ENCODE data around the gene NFYC. TPM values are rescaled to one million over a fixed set of nuclear protein-coding genes. Genes with fewer than 3 reads are reported as not detected.

NFYC gene
- total RNA-seq, 1 donor from 2014 or later: 49.7 TPM

DNA sequence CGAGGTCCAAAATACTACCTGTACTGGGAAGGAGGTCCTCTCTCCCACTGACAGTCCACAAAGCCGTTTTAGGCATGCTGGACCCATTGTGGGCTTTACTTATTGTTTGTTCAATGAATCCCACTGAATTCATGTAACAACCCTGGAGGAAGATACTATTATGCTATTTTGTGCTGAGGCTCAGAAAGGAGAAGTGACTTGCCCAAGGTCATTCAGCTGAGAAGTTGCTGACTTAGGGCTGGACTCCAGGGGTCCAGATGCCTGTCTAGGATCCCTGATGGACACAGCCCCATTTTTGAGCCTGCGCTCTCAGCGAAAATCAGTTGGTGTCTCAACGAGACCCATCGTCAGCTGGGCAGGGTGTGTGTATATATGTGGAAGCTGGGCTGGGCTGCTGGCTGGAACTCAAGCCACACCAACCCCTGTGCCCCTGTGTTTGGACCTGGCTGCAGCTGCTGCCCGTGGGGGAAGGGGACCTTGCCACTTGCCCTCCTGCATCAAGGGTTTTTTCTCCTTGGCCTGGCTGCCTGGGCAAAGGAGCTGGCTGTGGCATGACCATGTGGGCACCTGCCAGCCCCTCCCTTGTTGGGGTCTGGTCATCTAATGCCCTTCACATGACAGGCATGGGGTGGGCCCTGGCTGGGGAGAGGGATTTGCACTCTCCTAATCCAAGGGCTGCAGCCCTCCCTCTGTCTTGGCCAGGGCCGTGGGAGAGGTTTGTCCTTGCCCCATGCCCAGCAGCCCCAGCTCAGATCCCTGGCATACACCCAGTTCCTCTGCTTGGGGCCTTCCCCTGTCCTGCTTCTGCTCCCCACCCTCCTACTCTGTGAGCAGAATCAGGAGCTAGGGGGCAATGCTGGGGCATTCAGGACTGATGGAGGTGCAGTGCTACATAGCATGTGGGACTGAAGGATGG, 107.1 kb downstream of the NFYC start:
- Mint-ChIP-seq H3K4me1 (ENCODE audit: unreplicated experiment) (peaks cover 11% of the 10 kb centered on the region), H3K27me3 (ENCODE audit: unreplicated experiment) (peaks cover 10% of the 10 kb centered on the region)

DNA sequence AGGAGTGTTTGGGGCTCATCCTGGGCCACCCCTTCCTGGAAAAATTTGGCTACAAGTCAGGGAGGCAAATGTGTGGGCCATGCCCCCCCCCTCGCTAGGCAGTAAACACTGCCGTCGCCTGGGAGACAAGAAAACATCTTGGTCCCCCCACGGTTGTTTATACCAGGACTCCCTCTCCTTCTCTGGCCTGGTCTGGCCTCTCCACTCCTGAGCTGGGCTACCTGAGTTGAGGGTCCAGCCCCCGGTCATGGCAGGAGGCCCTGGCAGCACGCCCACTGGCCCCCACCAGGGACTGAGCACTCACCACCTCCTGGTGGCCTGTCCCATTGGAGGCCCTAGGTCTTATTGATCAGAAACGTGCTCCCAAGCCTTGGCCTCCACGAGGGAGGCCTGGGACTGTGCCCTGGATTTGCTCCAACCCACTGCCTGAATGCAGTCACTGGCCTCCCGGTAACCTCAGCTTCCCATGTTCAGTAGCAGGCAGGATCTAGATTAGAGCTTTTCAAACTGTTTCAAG, 107.9 kb downstream of the NFYC start:
- H3K27ac Mint-ChIP-seq (ENCODE audit: unreplicated experiment): no peak overlapping the region
- H3K9me3 Mint-ChIP-seq (ENCODE audit: unreplicated experiment): no peaks in the 10 kb centered on the region
- H3K4me3 Mint-ChIP-seq (ENCODE audit: unreplicated experiment): no peak overlapping the region
- H3K27me3 Mint-ChIP-seq (ENCODE audit: unreplicated experiment): peaks cover 10% of the 10 kb centered on the region
- TF ChIP-seq, protein P1, sequence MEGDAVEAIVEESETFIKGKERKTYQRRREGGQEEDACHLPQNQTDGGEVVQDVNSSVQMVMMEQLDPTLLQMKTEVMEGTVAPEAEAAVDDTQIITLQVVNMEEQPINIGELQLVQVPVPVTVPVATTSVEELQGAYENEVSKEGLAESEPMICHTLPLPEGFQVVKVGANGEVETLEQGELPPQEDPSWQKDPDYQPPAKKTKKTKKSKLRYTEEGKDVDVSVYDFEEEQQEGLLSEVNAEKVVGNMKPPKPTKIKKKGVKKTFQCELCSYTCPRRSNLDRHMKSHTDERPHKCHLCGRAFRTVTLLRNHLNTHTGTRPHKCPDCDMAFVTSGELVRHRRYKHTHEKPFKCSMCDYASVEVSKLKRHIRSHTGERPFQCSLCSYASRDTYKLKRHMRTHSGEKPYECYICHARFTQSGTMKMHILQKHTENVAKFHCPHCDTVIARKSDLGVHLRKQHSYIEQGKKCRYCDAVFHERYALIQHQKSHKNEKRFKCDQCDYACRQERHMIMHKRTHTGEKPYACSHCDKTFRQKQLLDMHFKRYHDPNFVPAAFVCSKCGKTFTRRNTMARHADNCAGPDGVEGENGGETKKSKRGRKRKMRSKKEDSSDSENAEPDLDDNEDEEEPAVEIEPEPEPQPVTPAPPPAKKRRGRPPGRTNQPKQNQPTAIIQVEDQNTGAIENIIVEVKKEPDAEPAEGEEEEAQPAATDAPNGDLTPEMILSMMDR (IDR thresholded peaks at IDR 0.05; ENCODE audit: unreplicated experiment): no peak
- H3K4me1 Mint-ChIP-seq (ENCODE audit: unreplicated experiment): peaks cover 11% of the 10 kb centered on the region
- DNase-seq (ENCODE audit: low spot score): no peak
- H3K36me3 Mint-ChIP-seq (ENCODE audit: low read depth, unreplicated experiment): no peaks in the 10 kb centered on the region

More for the DNA sequence above, 107.1 kb downstream of the NFYC start:
- DNase-seq (ENCODE audit: low spot score): no peak
- Mint-ChIP-seq H3K9me3 (ENCODE audit: unreplicated experiment) (no peaks in the 10 kb centered on the region), H3K27ac (ENCODE audit: unreplicated experiment) (no peak overlapping the region), H3K36me3 (ENCODE audit: low read depth, unreplicated experiment) (no peaks in the 10 kb centered on the region), H3K4me3 (ENCODE audit: unreplicated experiment) (no peak overlapping the region)
- TF ChIP-seq, protein P1 (IDR thresholded peaks at IDR 0.05; ENCODE audit: unreplicated experiment): no peak

DNA sequence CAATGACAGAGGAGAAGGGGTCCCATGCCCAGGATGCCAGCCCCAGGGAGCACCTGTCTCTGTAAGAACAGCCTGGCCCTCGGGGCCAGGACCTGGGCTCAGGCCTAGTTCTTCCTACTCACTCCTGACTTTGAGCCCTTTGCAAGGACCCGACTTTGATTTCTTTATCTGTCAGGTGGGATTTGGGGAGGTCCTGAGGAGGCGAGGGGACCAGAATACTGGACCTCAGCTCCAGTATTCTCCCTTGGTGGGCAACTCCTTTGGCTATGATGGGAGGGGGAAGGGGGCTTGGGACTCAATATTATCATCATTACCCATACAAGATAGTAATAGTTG, 110.2 kb downstream of the NFYC start:
- H3K4me1 Mint-ChIP-seq (ENCODE audit: unreplicated experiment): peaks cover 11% of the 10 kb centered on the region
- H3K36me3 Mint-ChIP-seq (ENCODE audit: low read depth, unreplicated experiment): no peaks in the 10 kb centered on the region
- H3K4me3 Mint-ChIP-seq (ENCODE audit: unreplicated experiment): peak overlapping the region; percentile 79
- TF ChIP-seq, protein P1 (IDR thresholded peaks at IDR 0.05; ENCODE audit: unreplicated experiment): no peak
- no peaks in the 10 kb centered on the region for H3K9me3 Mint-ChIP-seq (ENCODE audit: unreplicated experiment)
- H3K27me3 Mint-ChIP-seq (ENCODE audit: unreplicated experiment): peaks cover 10% of the 10 kb centered on the region
- DNase-seq (ENCODE audit: low spot score): no peak
- H3K27ac Mint-ChIP-seq (ENCODE audit: unreplicated experiment): no peak overlapping the region

GRCh38 chr1:40802078-40802741, 110.7 kb downstream of the NFYC start:
- H3K27me3 Mint-ChIP-seq (ENCODE audit: unreplicated experiment): peaks cover 9% of the 10 kb centered on the region
- peak; percentile 85 for DNase-seq (ENCODE audit: low spot score)
- peak overlapping the region; percentile 79 for H3K4me3 Mint-ChIP-seq (ENCODE audit: unreplicated experiment)
- H3K36me3 Mint-ChIP-seq (ENCODE audit: low read depth, unreplicated experiment): no peaks in the 10 kb centered on the region
- TF ChIP-seq, protein P1 (IDR thresholded peaks at IDR 0.05; ENCODE audit: unreplicated experiment): no peak
- H3K4me1 Mint-ChIP-seq (ENCODE audit: unreplicated experiment): peaks cover 8% of the 10 kb centered on the region
- H3K9me3 Mint-ChIP-seq (ENCODE audit: unreplicated experiment): no peaks in the 10 kb centered on the region
- H3K27ac Mint-ChIP-seq (ENCODE audit: unreplicated experiment): no peak overlapping the region

Measured in endothelial cell (in vitro differentiated cells).